Activated CD4-positive, CD25-positive, alpha-beta regulatory T cell treated with anti-CD3 and anti-CD28 coated beads, Interleukin-2, amount 50 U/mL, for 24 hours (primary cell): ENCODE results near the gene EFHD2.
"Not testable (repeated sequence)": the region's sequence is repeated elsewhere in the genome, so short reads cannot be mapped to it uniquely, and the experiment has no call there.

Source experiments
- ATAC-seq, 2 donors: fragments of 150-1000 bp; cut with Tn5 transposase; one replicate each; pipeline ENCODE4 v1.10.0; 2021; ENCODE audit warnings: mild to moderate bottlenecking in 1 of 2, moderate library complexity in 1 of 2

Gene EFHD2

DNA sequence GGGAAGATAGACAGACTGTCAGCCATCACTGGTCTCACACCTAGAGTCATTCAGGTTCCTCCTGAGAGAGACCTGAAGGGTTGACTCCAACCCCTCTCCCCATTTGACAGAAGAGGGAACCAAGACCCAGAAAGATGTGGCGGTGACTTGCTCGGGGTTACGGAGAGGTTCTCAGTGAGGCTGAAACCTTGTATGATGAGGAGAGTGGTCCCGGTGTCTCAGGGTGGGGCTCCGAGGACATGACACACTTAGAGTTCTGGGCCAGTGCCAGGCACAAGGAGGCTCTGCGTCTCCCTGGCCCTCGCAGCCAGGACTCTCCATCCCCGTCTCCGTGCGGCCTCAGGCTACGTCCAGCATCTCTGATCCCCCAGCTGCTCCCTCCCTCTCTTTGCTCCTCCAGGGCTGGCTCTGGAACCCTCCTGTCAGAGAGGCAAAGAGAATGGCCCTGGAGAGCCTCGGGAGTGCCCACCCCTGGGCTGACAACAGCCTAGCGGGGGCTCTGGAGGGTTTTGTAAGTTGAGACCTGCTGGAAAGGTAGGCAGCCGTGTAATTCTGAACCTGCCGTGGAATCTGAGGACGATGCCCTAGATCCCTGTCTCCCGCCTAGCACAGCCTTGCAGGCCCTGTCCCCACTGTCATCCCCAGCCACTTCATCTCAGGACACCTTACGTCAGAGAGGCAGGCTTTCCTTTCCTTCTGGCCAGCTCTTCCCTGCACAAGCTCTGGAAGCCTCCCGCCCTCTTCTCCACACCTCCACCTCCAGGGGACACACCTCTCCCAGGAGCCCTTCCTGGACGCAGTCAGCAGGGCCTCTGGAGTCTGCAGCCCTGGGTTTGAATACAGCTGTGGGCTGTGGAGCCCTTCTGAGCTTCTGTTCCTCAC lies 4.1 kb downstream of the EFHD2 start:
- ATAC-seq = no peak

DNA sequence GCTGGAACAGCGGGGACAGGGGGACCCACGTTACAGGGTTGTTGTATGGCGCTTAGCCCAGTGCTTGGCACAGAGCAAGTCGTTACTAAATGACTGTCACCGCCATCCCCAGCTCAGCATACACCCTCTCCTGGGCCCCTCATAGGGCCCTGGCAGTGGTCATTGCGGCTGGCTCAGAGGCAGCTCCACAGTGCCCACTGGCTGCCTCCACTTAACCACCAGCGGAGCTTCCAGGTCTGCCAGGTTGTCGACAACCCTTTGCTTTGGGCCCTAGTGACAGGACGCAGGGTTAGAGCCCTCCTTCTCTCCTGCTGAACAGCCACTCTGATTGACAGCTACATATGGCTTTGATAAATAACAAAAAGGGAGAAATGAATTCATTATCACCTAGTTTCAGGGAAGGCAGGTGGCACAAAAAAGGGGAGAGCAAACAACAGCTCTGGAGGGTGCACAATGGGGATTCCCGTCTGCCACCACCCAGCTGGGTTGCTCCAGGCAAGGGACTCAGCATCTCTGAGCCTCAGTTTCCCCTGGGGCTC lies 4.8 kb downstream of the EFHD2 start:
- no peak for ATAC-seq

DNA sequence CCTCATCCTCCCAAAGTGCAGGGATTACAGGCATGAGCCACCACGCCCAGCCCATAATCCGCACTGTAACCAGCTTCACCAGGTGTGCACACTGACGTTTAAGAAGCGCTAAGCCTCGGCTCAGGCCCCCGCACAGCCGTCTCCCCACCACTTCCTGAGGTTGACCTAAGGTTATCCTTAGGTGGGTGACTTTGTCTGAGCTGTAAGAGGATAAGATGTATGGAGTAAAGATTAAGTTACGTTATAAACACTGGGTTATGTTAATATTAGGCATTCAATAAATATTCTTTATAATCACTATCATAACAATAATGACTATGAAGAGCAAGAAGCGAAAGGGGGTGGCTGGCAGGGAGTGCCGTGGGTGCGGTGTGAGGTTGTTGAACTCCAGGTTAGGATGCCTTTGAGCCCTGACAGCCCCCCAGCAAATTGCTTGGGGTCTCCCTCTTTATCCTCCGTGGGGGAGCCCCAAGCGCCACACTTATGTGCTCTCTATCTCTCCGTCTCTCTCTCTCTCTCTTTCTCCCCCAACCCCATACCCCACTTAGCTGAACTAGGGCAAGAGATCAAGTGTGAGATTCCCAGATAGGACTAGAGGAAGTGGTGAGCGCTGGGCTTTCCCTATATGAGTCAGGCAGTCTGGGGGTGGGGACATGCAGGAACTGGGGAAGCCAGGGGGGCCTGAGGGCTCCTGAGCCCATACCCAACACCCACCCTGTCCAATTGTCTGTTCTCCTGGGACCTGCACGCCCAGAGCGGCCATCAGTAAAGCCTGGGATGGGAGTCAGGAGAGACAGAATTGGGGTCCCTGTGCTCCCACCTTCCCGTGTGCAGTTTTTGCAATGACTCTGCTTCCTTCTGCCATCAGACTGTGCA lies 7.6 kb downstream of the EFHD2 start:
- peak; percentile 59 to 61 for ATAC-seq

DNA sequence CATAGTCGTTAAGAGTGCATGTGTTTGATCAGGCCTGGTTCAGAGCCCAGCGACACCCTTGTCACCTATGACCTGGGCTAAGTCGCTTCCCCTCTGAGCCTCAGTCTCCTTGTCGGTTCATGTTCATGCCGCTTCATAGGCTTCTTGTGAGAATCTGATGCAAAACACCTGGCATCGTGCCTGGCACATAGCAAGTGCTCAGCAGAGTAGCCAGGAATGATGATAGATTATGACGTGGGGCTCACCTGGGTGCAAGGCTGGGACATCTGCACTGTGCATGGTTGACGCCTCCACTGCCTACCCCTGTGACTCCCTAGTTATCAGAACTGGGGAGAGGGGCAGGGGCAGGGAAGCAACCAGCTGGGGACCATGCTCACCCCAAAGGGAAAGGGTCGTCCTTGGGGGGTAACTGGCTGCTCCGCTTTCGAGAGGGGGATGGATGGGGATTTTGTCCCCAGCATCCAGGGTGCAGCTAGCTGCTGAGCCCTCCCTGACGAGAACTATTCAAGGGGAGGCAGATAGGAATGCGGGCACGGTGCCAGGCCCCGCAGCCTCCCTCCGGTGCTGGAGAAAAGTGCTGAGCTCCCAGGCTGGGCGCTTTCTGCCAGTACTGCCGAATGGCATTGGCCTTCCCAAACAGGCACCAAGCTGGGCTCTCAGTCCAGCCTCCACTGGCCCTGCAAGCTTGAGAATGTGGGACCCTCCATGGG lies 9.3 kb downstream of the EFHD2 start:
- no peak for ATAC-seq

DNA sequence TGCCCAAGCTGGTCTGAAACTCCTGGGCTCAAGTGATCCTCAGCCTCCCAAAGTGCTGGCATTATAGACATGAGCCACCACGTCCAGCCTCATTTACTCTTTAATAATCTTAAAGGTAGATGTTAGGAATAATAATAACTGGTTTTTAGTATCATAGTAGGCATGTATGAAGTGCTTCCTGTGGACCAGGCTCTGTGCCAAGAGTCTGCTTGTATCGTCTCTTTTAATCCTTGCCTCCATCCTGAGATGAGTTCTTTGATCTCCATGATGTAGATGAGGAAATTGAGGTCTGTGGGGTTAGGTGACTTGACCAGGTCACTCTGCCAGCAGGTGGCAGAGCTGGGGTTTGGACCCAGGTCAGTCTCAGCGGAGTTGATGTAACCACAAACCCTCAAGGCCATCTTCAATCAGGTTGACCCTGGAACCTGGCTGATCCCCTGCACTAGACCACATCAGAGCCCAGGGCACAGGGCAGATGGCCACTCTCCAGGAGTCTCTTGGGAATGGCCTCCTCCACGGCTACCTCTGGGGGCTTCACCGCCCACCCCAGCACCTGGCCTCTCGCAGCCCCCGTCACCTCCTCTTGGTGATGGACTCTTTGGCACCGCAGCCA lies 11.3 kb downstream of the EFHD2 start:
- no peak for ATAC-seq

DNA sequence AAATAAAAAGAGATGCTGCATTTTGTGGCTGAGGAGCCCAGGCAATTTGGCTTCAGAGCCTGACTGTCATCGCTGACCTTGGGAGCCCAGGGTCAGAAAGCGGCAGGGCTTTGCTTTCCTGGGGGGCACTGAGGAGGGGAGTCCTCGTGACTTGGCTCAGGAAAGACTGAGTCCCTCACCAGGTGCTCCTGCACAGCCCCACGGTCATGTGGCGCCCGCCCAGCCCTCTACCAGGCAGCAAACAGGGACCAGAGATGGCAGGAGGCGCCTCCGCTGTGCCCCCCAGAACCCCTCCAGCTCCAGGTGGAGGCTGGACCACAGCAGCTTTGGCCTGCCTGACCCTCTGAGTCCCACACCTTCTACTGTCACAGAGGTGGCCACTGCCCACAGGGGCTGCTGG lies 13.2 kb downstream of the EFHD2 start:
- no peak for ATAC-seq

DNA sequence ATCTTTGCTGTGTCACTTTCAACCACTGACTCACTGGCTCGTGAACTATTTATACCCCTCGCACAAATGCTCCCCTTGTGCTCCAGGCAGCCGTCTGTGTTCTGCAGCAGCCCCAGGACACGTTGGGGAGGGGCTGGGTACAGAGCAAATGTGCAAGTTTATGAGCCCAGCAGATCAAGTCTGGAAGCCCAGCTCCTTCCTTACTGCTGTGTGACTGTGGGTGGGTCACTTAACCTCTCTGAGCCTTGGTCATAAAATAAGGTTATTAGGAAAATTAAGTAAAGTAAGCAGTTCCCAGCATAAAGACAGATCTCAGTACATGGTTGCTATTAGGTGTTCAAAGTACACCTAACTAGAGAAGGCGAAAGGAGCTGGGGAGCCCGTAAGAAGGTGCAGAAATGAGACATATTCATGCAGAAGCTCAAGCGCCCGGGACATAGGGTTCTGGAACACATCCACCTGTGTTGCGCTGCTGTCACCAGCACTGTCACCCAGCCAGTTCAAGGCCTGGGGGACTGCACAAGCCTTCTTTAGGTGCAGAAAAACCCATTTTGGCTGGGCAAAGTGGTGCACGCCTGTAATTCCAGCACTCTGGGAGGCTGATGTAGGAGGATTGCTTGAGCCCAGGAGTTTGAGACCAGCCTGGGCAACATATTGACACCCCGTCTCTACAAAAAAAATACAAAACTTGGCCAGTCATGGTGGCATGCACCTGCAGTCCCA lies 13.8 kb downstream of the EFHD2 start:
- ATAC-seq = no peak

DNA sequence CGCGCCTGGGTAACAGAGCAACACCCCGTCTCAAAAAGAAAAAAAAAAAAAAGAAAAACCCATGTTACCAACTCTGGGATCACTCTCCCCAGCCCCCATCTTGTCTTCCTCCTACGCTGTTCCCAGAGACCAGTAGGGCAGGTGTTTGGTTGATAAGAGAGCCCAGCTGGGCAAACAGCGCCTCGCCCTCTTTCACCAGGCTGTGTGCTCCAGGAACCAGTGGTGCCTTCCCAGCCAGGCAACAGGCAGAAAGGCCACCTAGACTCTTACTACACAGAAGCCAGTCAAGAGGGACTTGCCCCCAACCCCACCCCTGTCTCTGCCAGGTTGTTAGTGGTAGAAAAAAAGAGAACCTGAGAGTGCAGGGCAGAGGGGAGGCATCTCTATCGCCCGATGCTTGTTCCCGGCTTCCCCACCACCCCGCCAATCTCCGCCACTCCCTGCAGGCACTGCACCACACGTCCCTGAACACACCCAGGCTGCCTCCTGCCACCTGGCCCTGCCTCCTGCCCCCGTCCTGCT lies 14.5 kb downstream of the EFHD2 start:
- ATAC-seq = no peak

DNA sequence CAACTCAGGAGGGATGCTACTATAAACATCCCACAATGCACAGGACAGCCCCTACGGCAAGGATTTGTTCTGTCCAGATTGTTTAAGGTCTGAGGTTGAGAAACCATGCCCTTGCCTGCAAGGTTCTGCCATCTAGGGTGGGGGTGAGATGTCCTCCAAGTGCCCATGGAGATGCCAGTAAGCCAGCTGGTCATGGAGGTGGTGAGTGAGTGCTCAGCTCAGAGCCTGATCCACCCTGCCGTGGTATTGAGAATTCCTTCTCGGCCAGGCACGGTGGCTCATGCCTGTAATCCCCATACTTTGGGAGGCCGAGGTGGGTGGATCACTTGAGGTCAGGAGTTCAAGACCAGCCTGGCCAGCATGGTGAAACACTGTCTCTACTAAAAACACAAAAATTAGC lies 15.3 kb downstream of the EFHD2 start:
- ATAC-seq = no peak

DNA sequence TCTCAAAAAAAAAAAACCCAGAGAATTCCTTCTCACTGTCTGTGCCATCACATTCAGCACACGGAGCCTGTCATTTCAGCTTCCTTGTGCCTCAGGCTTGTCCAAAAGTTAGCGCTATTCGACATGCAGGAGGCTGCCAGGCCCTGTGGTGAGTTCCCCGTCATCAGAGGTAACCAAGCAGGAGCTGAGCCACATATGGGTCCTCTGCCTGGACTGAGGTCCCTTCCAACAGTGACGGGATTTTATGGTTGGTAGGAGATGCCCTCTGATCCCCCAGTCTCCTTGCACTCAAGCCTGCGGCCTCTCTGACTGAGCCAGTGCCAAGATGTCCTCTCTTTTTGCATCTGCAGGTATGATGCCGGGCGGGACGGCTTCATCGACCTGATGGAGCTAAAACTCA lies 15.8 kb downstream of the EFHD2 start:
- no peak for ATAC-seq

DNA sequence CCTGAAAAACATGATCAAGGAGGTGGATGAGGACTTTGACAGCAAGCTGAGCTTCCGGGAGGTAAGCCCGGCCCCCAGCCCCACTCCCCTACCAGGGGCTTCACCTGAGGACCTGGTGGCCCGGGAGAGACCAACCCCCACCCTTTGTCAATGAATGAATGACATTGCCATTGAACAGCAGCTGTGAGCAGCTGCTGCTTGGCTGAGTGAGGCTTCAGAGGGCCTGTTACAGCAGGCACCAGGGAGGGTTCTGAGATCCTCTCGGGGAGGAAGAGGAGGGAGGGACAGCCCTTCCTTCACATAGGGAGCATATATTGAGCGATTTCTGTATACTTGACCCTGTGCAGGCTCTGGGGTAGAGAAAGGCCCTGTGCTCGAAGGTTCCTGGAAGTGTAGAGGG lies 16.3 kb downstream of the EFHD2 start:
- no peak for ATAC-seq

DNA sequence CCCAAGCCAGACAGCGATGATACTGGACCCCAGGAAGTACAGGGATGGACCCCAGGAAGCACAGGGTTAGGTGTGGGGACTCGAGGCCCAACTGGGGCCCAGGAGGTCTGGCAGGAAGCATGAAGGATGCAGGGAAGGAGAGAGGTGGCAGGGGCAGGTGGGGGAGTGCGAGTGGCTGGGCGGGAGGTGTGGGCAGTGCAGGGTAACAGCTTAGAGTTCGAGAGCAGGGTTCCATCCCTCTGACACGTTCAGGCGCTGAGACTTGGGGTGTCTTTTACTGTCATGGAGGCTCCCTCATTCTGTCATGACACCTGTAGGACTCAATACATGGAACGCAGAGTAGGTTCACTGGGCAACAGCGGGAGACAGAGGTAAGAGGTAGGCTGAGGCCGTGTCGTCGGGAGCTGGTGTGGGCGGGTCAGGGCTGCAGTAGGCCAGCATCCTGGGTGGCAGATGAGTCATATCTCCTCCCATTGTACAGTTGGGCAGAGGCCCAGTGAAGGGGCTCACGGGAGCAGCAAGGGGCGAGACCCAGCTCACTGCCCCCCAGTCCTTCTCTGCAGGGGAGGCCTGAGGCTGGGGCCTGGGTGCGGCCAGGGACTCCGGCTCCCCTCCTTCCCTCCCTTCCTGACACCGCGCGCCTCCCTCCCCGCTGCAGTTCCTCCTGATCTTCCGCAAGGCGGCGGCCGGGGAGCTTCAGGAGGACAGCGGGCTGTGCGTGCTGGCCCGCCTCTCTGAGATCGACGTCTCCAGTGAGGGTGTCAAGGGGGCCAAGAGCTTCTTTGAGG lies 17.0 kb downstream of the EFHD2 start:
- ATAC-seq = no peak

DNA sequence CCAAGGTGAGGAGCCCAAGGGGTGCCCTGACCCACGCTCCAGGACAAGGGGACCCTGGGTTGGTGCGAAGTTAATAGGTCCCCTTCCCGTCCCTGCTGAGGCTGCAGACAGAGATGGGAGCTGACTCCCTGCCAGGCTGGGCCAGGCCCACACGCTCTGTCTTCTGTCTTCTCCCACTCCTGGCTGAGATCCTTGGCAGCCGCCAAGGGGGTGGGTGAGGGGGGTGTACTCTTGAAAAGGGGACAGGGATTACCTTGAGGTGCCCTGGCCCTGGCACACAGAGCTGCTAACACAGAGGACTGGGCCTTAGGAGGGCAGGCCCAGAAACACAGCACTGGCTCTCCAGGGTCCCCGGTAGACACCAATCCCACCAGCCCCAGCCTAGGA lies 17.6 kb downstream of the EFHD2 start:
- no peak for ATAC-seq

DNA sequence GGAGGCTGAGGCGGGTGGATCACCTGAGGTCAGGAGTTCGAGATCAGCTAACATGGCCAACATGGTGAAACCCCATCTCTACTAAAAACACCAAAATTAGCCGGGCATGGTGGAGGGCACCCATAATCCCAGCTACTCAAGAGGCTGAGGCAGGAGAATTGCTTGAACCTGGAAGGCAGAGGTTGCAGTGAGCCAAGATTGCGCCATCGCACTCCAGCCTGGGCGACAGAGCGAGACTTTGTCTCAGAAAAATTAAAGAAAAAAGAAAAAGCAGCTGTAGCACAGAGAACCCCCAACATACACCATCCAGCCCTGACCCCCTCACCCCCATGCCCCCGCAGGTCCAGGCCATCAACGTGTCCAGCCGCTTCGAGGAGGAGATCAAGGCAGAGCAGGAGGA lies 18.6 kb downstream of the EFHD2 start:
- ATAC-seq = not testable (repeated sequence)

DNA sequence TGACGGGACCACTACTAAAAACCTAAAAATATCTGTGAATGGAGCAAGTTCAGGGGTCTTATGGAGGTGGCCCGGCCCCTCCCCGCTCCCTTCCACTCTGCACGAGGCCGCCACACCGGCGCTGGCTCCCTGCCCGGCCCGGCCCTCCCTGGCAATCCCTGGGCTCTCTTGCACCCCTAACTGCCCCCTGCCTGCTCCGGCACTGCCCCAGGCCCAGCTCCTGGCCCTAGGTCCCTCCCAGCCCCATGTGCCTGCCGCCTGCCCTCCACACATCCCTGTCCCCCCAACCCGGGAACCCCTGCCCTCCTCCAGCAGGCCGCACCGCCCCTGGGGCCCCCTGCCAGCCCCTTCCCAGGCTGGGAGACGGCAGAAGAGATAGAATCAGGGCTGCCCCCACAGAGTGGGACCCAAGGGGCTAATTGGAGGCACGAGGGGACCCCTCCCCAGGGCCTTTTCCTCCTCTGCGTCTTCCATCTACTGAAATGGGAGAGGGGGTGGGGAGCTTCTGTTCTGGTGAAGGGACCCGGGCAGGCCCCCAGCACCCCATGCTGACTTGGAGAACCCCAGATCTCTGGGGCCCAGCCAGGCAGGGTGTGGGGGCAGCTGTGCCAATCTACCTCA lies 19.2 kb downstream of the EFHD2 start:
- ATAC-seq = no peak

DNA sequence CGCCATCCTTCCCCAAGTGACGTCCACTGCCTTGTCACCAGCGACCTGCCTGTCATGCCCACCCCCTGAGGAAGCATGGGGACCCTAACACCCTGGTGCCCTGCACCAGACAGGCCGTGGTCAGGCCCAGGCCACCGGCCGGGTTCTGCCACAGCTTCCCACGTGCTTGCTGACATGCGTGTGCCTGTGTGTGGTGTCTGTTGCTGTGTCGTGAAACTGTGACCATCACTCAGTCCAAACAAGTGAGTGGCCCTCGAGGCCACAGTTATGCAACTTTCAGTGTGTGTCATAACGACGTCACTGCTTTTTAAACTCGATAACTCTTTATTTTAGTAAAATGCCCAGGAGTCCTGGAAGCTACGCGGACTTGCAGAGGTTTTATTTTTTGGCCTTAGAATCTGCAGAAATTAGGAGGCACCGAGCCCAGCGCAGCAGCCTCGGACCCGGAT lies 20.0 kb downstream of the EFHD2 start:
- no peak for ATAC-seq

DNA sequence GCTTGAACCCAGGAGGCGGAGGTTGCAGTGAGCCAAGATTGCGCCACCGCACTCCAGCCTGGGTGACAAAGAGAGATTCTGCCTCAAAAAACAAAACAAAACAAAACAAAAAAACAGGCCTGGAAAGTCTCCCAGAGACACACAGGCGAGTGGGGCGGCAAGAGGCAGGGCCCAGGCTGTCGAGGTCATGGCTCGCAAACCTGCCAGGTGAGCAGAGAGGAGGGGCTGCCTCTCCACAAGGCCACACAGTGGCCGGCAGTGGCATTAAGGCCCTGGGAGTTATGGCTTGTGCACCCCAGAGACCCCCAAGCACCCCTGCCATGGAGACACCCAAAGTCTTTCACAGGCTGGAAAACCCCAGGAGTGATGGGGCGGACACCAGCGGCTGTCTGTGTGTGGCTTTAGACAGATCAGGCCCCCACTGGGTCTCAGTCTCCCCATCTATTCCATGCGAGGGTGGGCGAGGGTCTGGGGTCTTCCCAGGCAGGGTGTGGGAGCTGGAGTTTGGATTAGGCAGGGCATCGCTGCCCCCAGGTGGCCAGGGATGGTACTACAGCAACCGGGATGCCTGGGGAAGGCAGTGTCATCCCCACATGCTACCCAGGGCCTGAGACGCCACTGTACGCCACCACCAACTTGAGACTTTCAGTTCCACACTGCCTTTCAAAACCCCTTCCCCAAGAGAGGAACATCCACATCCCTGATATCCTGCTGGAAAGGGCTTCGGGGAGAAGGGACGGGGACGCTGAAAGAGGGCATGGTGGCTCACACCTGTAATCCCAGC lies 21.3 kb downstream of the EFHD2 start:
- peak; percentile 45 to 50 for ATAC-seq

DNA sequence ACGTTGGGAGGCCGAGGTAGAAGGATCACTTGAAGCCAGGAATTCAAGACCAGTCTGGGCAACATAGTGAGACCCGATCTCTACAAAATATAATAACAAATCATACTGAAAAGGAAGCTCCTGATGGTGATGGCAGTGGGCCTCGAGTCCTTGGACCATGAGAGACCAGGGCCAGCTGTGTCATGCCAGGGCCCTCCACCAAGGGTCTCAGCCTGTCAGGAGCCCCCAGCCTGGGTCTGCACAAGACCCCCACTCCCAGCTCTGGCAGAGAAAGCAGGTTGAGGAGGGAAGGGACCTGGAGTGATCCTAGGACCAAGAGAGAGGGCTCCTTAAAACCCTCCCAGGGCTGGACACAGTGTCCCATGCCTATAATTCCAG lies 21.9 kb downstream of the EFHD2 start:
- no peak for ATAC-seq

DNA sequence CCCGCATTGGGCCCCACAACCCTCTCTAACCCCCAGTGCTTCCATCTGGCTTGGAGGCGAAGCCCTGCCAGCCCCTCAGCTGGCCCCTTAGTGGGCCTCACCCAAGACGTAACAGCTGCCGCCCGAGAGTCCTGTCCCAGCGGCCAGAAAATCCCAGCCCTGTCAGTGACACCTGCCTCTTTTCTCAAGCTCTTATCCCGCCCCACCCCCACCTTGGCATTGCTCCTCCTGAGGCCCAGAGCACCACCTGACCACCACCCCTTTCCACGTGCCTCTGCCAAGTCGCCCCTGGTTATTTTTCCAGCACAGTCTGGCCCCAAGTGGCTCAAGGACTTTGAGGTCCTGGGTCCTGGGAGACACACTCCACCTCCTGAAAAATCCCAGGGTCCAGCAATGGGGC lies 22.6 kb downstream of the EFHD2 start:
- no peak for ATAC-seq
